Measurements from ENCODE around the gene PHGDH. TPM values are rescaled to one million over a fixed set of nuclear protein-coding genes. Genes with fewer than 3 reads are reported as not detected.

PHGDH gene
- polyA plus RNA-seq, 2 donors = 24.3 to 68.7 TPM

GRCh38 chr1:119736649-119737039 lies 24.9 kb downstream of the PHGDH start:
- Histone ChIP-seq H3K4me1 (ENCODE audit: control insufficient read depth in 2 of 2, insufficient read depth in 2 of 2, low read length in 1 of 2) (no peaks in the 10 kb centered on the region), H3K36me3 (ENCODE audit: control insufficient read depth in 2 of 2, insufficient read depth in 2 of 2, low read length in 1 of 2) (peaks cover 4 to 20% of the 10 kb centered on the region in 2 donors), H3K9me3 (ENCODE audit: control insufficient read depth in 2 of 2, insufficient read depth in 1 of 2, low read depth in 1 of 2, low read length in 1 of 2) (no peaks in the 10 kb centered on the region), H3K27ac (ENCODE audit: low read depth in 2 of 2, low read length in 1 of 2) (no peak overlapping the region), H3K4me3 (ENCODE audit: low read depth in 1 of 2, low read length in 2 of 2) (no peak overlapping the region), H3K27me3 (ENCODE audit: control insufficient read depth in 1 of 2, insufficient read depth in 2 of 2, low read length in 2 of 2) (no peaks in the 10 kb centered on the region)
- 93 to 95% methylated on average over 2 of the region's 2 CpGs for WGBS, 2 donors

- Histone ChIP-seq H3K27me3 (ENCODE audit: control insufficient read depth in 1 of 2, insufficient read depth in 2 of 2, low read length in 2 of 2) (no peaks in the 10 kb centered on the region), H3K4me3 (ENCODE audit: low read depth in 1 of 2, low read length in 2 of 2) (no peak overlapping the region), H3K27ac (ENCODE audit: low read depth in 2 of 2, low read length in 1 of 2) (no peak overlapping the region), H3K9me3 (ENCODE audit: control insufficient read depth in 2 of 2, insufficient read depth in 1 of 2, low read depth in 1 of 2, low read length in 1 of 2) (no peaks in the 10 kb centered on the region), H3K36me3 (ENCODE audit: control insufficient read depth in 2 of 2, insufficient read depth in 2 of 2, low read length in 1 of 2) (peaks cover 4 to 20% of the 10 kb centered on the region in 2 donors), H3K4me1 (ENCODE audit: control insufficient read depth in 2 of 2, insufficient read depth in 2 of 2, low read length in 1 of 2) (no peaks in the 10 kb centered on the region)
- WGBS, 2 donors = 60 to 70% methylated on average over 16 of the region's 16 CpGs
Observed at GRCh38 chr1:119737040-119737682, 25.4 kb downstream of the PHGDH start.

- Histone ChIP-seq H3K27me3 (ENCODE audit: control insufficient read depth in 1 of 2, insufficient read depth in 2 of 2, low read length in 2 of 2) (no peaks in the 10 kb centered on the region), H3K36me3 (ENCODE audit: control insufficient read depth in 2 of 2, insufficient read depth in 2 of 2, low read length in 1 of 2) (peaks cover 4 to 18% of the 10 kb centered on the region in 2 donors), H3K9me3 (ENCODE audit: control insufficient read depth in 2 of 2, insufficient read depth in 1 of 2, low read depth in 1 of 2, low read length in 1 of 2) (no peaks in the 10 kb centered on the region), H3K27ac (ENCODE audit: low read depth in 2 of 2, low read length in 1 of 2) (no peak overlapping the region), H3K4me1 (ENCODE audit: control insufficient read depth in 2 of 2, insufficient read depth in 2 of 2, low read length in 1 of 2) (peaks cover 0 to 9% of the 10 kb centered on the region in 2 donors), H3K4me3 (ENCODE audit: low read depth in 1 of 2, low read length in 2 of 2) (no peak overlapping the region)
- WGBS, 2 donors = 67 to 77% methylated on average over 7 of the region's 7 CpGs
Observed at GRCh38 chr1:119738100-119738720, 26.5 kb downstream of the PHGDH start.

GRCh38 chr1:119739150-119739549 lies 27.4 kb downstream of the PHGDH start:
- WGBS, 2 donors = 72 to 77% methylated on average over 6 of the region's 6 CpGs
- no peaks in the 10 kb centered on the region for H3K27me3 ChIP-seq (ENCODE audit: control insufficient read depth in 1 of 2, insufficient read depth in 2 of 2, low read length in 2 of 2)
- H3K4me1 ChIP-seq (ENCODE audit: control insufficient read depth in 2 of 2, insufficient read depth in 2 of 2, low read length in 1 of 2) = peaks cover 0 to 9% of the 10 kb centered on the region in 2 donors
- no peak overlapping the region for H3K27ac ChIP-seq (ENCODE audit: low read depth in 2 of 2, low read length in 1 of 2)
- H3K9me3 ChIP-seq (ENCODE audit: control insufficient read depth in 2 of 2, insufficient read depth in 1 of 2, low read depth in 1 of 2, low read length in 1 of 2) = no peaks in the 10 kb centered on the region
- H3K4me3 ChIP-seq (ENCODE audit: low read depth in 1 of 2, low read length in 2 of 2) = no peak overlapping the region
- peaks cover 8 to 18% of the 10 kb centered on the region in 2 donors for H3K36me3 ChIP-seq (ENCODE audit: control insufficient read depth in 2 of 2, insufficient read depth in 2 of 2, low read length in 1 of 2)

GRCh38 chr1:119740261-119740660 lies 28.5 kb downstream of the PHGDH start:
- Histone ChIP-seq H3K4me3 (ENCODE audit: low read depth in 1 of 2, low read length in 2 of 2) (no peak overlapping the region), H3K36me3 (ENCODE audit: control insufficient read depth in 2 of 2, insufficient read depth in 2 of 2, low read length in 1 of 2) (peaks cover 8 to 15% of the 10 kb centered on the region in 2 donors), H3K9me3 (ENCODE audit: control insufficient read depth in 2 of 2, insufficient read depth in 1 of 2, low read depth in 1 of 2, low read length in 1 of 2) (no peaks in the 10 kb centered on the region), H3K4me1 (ENCODE audit: control insufficient read depth in 2 of 2, insufficient read depth in 2 of 2, low read length in 1 of 2) (peaks cover 0 to 9% of the 10 kb centered on the region in 2 donors), H3K27me3 (ENCODE audit: control insufficient read depth in 1 of 2, insufficient read depth in 2 of 2, low read length in 2 of 2) (no peaks in the 10 kb centered on the region), H3K27ac (ENCODE audit: low read depth in 2 of 2, low read length in 1 of 2) (no peak overlapping the region)
- 86 to 97% methylated on average over 2 of the region's 2 CpGs for WGBS, 2 donors

- Histone ChIP-seq H3K9me3 (ENCODE audit: control insufficient read depth in 2 of 2, insufficient read depth in 1 of 2, low read depth in 1 of 2, low read length in 1 of 2) (no peaks in the 10 kb centered on the region), H3K4me1 (ENCODE audit: control insufficient read depth in 2 of 2, insufficient read depth in 2 of 2, low read length in 1 of 2) (peaks cover 0 to 9% of the 10 kb centered on the region in 2 donors), H3K36me3 (ENCODE audit: control insufficient read depth in 2 of 2, insufficient read depth in 2 of 2, low read length in 1 of 2) (peaks cover 8 to 15% of the 10 kb centered on the region in 2 donors), H3K4me3 (ENCODE audit: low read depth in 1 of 2, low read length in 2 of 2) (no peak overlapping the region), H3K27ac (ENCODE audit: low read depth in 2 of 2, low read length in 1 of 2) (peak overlapping the region in 1 of 2 donors; percentile 40), H3K27me3 (ENCODE audit: control insufficient read depth in 1 of 2, insufficient read depth in 2 of 2, low read length in 2 of 2) (no peaks in the 10 kb centered on the region)
- WGBS, 2 donors = 88 to 93% methylated on average over 13 of the region's 13 CpGs
Observed at GRCh38 chr1:119740896-119741780, 29.4 kb downstream of the PHGDH start.

- peak overlapping the region in 1 of 2 donors; percentile 52 for H3K27ac ChIP-seq (ENCODE audit: low read depth in 2 of 2, low read length in 1 of 2)
Observed at GRCh38 chr1:119742202-119742601, 30.5 kb downstream of the PHGDH start.

GRCh38 chr1:119742677-119743076 lies 30.9 kb downstream of the PHGDH start:
- Histone ChIP-seq H3K4me3 (ENCODE audit: low read depth in 1 of 2, low read length in 2 of 2) (no peak overlapping the region), H3K27ac (ENCODE audit: low read depth in 2 of 2, low read length in 1 of 2) (peak overlapping the region in 1 of 2 donors; percentile 52), H3K36me3 (ENCODE audit: control insufficient read depth in 2 of 2, insufficient read depth in 2 of 2, low read length in 1 of 2) (peaks cover 8% of the 10 kb centered on the region in 2 donors), H3K27me3 (ENCODE audit: control insufficient read depth in 1 of 2, insufficient read depth in 2 of 2, low read length in 2 of 2) (no peaks in the 10 kb centered on the region), H3K4me1 (ENCODE audit: control insufficient read depth in 2 of 2, insufficient read depth in 2 of 2, low read length in 1 of 2) (peaks cover 2 to 15% of the 10 kb centered on the region in 2 donors), H3K9me3 (ENCODE audit: control insufficient read depth in 2 of 2, insufficient read depth in 1 of 2, low read depth in 1 of 2, low read length in 1 of 2) (no peaks in the 10 kb centered on the region)
- 68 to 73% methylated on average over 7 of the region's 7 CpGs for WGBS, 2 donors

More at GRCh38 chr1:119742202-119742601, 30.5 kb downstream of the PHGDH start:
- H3K9me3 ChIP-seq (ENCODE audit: control insufficient read depth in 2 of 2, insufficient read depth in 1 of 2, low read depth in 1 of 2, low read length in 1 of 2) = no peaks in the 10 kb centered on the region
- H3K4me1 ChIP-seq (ENCODE audit: control insufficient read depth in 2 of 2, insufficient read depth in 2 of 2, low read length in 1 of 2) = peaks cover 2 to 14% of the 10 kb centered on the region in 2 donors
- peaks cover 8 to 10% of the 10 kb centered on the region in 2 donors for H3K36me3 ChIP-seq (ENCODE audit: control insufficient read depth in 2 of 2, insufficient read depth in 2 of 2, low read length in 1 of 2)
- no peak overlapping the region for H3K4me3 ChIP-seq (ENCODE audit: low read depth in 1 of 2, low read length in 2 of 2)
- no peaks in the 10 kb centered on the region for H3K27me3 ChIP-seq (ENCODE audit: control insufficient read depth in 1 of 2, insufficient read depth in 2 of 2, low read length in 2 of 2)
- 42 to 44% methylated on average over 7 of the region's 7 CpGs for WGBS, 2 donors

GRCh38 chr1:119743308-119743707 lies 31.6 kb downstream of the PHGDH start:
- Histone ChIP-seq H3K9me3 (ENCODE audit: control insufficient read depth in 2 of 2, insufficient read depth in 1 of 2, low read depth in 1 of 2, low read length in 1 of 2) (no peaks in the 10 kb centered on the region), H3K4me1 (ENCODE audit: control insufficient read depth in 2 of 2, insufficient read depth in 2 of 2, low read length in 1 of 2) (peaks cover 2 to 17% of the 10 kb centered on the region in 2 donors), H3K27ac (ENCODE audit: low read depth in 2 of 2, low read length in 1 of 2) (no peak overlapping the region), H3K27me3 (ENCODE audit: control insufficient read depth in 1 of 2, insufficient read depth in 2 of 2, low read length in 2 of 2) (no peaks in the 10 kb centered on the region), H3K36me3 (ENCODE audit: control insufficient read depth in 2 of 2, insufficient read depth in 2 of 2, low read length in 1 of 2) (peaks cover 7 to 8% of the 10 kb centered on the region in 2 donors), H3K4me3 (ENCODE audit: low read depth in 1 of 2, low read length in 2 of 2) (no peak overlapping the region)
- WGBS, 2 donors = 32 to 37% methylated on average over 3 of the region's 3 CpGs

Data from esophagus (tissue), 2 donors.